HTERT RPE-1 (cell line): ENCODE data around the gene COL13A1.

ENCODE experiments used
- in situ Hi-C: fragments of 300-500 bp; cut with MboI; formaldehyde crosslinking; loops from 4 replicates; pipeline ENCODE4 v1.14.3; 2020; ENCODE audit warnings: low sequenced_read_pairs

The COL13A1 gene

DNA sequence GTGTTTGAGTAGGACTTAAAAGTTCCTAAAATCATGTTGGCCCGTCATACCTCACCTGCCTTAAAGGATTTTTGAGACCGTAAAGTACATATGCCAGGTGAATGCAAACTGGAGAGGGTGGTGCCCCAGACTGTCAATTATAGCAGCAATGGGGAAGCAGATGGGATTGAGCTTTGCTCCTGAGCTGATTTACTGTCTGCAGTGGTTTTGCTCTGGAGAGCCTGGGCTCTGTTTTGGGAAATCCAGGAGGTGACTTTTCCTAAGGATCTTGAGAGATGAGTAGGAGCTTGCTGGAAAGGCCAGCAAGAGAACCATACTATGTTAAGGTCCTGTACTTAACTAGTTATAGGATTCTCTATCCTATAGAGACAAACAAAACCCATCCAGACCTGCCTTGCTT, 43.0 kb downstream of the COL13A1 start:
- in situ Hi-C loops: no loop called here

DNA sequence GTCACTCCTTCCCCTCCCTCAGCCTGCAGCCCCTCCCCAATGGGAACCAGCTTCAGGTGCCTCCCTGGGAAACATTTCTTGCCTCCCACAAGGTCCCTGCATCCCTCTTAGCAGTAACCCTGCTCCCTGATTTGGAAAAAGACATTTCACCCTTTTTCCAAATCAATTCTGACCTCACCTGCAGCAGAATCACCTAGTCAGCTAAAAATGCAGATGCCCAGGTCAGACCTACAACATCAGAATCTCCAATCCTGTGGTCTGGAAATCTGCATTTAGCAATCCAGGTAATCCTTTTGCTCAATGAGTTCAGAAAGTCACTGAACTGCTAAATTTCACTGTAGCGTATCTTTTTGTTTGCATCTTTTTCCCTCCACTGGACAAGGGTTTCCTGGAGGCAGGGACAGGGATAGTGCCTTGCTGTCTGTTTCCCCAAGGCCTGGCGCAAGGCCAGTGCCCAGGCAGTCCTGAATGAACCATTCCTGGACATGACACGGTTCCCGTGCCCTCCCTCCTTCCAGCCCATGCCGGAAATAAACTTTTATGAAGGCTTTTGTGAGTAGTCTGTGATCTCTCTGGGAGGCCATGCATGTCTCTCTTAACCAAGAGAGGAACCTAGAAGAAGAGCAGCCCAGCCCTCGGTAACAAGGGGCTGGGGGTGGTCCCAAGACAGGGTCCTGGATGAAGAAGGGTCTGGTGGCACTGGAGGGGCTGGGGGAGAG, 44.0 kb downstream of the COL13A1 start:
- in situ Hi-C loops: no loop called here

DNA sequence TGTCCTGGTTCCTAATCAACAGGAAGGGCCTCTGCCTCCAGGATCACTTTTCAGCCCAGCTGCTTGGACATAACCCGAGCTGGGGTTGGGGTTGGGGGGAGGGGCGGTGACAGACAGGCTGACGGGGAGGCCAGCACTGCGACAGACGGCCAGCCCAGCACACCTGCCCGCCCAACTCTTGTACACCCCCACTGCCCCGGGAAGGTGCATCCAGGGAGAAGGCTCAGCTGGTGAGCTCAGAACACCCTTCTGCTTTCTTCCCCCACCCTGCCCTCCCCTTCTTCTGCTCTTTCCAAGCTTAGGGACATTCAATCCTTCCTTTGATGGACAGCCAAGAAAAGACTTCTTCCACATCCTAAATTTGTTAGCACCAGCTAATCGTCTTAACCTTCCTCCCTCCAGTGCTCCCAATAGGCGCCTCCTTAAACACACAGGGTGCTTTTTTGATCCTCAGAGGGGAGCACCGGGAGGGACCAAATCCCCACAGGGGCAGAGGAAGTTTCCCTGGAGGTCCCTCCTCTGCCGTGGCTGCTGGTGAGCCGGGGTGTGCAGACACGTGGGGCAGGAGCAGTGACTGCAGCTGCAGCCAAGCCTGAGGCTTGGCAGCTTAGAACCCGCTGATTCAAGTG, 44.7 kb downstream of the COL13A1 start:
- in situ Hi-C loops: no loop called here

DNA sequence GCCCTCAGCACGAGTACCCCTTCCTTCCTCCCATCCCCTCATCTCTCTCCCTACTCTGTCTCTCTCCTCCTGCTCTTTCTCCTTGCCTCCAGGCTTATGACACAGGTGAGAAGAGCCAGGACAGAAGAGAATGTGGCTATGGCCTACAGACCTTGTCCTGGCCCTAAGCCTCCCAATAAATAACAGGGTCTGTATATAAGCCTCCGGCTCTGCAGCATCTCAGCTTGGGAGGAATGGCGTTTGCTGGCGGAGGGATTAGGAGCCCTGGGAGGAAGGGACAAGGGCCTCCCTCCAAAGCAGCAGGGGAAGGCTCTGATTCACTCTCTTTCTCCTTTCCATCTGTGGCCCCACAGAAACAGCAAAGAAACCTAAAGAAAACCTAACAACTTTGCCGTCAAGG, 45.8 kb downstream of the COL13A1 start:
- in situ Hi-C loops: no loop called here

DNA sequence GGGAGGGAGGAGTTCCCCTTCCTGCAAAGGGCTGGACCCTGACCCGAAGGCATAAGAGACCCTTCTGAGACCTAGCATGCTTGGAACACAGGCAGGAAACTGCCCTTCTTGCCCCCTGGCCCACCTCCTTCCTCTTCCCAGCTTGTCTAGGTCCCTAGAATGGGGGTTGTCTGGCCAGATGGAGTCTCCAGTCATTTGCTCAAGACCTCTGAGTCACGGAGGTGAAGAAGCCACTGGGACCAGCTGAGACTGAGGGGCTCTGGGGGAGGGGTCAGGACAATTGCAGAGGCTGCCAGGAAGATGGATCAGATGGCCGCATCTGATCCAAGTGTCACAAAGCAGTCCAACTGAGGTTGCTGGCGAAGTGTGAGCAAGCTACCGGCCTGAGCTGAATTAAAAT, 46.2 kb downstream of the COL13A1 start:
- in situ Hi-C loops: no loop called here

DNA sequence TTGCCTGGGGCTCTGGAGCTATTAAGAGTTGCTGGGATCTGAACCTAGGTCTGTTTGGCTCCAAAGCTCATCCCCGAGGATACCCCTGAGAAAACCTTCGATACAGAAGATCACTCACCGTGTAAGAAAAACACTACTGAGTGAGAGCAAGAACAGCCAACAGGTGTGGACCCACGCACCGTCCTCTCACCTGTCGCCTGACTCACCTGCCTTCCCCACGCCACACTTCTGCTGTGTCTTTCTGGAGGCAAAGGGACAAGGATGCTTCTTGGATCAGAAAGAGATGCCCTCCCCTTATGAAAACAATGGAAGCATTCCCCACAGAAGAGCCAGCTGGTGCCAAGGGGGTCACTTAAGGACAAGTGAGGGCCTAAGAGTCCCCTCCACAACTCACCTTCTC, 46.7 kb downstream of the COL13A1 start:
- in situ Hi-C loops: no loop called here

DNA sequence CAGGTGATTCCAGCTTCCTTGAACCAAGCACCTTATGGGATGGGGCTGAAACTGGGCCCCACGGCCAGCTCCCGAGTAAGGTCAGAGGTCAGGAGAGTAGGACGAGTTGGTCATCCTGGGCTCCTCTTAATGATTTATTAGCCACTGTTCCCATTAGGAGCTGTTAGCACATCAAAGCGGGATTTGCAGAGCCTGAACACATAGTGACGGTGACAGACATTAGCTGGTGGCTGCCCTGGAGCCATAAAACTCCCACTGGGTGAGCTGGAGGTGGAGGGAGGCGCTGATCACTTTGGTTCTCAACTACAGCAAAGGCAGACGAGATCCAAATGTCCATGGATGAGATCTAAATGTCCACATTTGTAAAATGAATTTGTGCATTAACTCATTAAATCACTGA, 48.1 kb downstream of the COL13A1 start:
- in situ Hi-C loops: no loop called here

DNA sequence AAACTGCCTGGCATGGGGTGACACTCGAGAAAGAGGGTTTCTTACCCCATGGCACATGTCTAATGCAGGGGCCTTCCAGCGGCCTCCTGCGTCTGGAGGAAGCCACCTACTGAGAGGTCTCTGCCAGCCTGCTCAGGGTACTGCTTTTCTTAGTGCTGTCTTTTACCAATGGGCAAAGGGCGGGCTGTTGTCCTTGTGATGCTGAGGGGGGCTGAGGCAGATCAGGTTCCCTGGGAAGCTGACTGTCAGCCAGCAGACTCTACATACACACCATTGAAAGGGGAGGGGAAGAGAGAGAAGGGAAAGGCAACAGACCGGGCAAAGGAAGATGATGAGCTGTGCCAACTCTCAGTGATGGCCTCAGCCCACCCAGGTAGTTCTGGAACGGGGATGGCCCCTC, 48.7 kb downstream of the COL13A1 start:
- in situ Hi-C loops: no loop called here

DNA sequence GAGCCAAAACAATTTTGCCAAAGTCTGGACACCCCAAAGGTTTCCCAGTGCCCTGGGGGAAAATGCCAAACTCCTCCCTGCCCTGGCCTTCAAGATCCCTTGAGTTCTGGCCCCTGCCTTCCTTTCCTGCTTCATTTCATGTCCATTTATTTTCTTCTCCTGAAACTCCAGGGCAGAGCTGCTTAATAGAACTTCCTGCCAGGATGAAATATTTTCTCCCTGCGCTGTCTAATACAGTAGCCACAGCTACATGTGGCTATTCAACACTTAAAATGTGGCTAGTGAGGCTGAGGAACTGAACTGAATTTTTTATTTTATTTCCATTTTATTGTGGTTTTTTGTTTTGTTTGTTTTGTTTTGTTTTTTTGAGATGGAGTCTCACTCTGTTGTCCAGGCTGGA, 49.6 kb downstream of the COL13A1 start:
- in situ Hi-C loops: no loop called here

DNA sequence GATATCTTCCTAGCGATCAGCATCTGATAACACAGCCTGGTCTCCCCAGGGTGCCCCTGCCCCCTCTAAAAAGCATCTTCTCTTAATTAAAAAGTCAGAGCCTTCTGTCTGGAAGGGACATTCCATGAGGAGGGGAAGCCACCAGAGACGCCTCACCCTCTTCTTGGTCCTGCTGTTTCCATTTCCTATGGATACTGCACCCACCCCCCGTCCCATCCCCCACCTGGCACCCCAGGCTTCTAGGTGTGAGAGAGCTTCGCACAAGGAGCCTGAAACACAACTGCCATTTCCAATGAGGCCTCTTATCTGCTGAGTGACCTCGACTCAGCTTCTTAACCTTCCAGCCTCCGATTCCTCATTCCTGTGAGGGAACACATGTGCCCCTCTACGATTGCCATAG, 51.4 kb downstream of the COL13A1 start:
- in situ Hi-C loops: no loop called here

DNA sequence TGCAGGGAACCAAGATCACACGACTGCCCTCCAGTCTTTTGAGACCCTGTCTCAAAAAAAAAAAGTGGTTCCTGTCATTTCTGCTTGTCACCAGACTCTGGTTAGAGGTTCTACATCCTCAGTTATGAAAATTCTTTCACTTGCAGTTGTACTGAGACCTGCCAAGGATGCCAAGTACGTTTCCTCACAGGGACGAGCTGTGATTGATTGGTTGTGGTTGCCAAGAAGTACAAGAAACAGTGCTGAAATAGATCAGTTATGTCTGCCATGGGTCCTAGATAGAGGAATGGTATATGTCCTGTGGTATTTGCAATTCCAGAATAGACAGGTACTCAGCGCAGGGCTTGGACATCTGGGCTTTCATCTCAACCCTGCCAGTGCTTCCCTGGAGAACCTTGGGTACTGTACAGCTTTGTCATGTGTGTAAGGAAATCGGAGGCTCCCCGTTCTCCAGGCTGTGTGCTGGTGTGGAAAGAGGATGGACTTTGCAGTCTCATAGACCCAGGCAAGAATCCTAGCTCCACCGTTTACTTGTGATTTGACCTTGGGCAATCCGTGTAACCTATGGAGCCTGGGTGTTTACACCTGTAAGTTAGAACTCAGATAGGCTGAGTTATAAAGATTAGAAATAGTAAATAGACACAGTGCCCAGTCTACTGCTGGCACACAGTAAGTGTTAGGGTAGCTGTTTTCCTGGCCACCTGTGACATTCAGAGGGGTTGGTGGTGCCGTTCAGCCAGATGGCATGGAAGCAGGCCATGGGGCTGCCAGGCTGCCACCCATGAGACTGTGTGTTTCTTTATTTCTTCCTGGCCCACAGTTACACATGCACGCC, 53.0 kb downstream of the COL13A1 start:
- in situ Hi-C loops: no loop called here

DNA sequence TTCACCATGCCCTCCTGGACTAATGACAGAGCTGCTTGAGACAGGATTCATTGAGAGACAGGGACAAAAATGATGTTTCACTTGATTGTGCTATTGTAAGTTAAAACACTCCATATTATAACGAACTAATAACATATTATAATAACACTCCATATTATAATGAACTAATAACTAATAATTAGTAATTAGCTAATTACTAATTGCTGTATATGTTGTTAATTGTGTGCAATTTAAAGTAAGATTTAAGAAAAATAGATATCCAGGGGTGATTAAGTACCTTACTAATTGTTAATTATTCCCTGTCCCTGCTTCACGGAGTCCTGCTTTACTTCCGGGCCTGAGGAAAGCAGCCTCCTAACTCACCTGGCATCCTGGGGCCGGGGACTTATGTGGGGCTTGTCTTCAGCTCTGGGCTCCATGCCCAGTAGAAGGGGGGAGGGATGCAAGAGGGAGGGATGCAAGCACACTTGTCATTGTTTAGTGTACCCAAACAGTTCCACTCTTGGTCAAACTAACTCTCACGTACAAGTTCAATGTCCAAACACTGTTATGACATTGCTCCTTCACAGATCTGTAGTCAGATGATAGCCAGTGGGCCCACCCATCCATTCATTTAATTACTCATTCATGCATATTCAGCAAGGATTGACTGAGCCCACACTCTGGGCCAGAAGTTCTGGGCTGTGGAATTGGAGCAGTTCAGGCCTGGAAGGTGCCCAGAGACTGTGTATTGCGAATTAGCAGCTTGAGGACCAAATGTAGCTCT, 53.8 kb downstream of the COL13A1 start:
- in situ Hi-C loops: no loop called here

DNA sequence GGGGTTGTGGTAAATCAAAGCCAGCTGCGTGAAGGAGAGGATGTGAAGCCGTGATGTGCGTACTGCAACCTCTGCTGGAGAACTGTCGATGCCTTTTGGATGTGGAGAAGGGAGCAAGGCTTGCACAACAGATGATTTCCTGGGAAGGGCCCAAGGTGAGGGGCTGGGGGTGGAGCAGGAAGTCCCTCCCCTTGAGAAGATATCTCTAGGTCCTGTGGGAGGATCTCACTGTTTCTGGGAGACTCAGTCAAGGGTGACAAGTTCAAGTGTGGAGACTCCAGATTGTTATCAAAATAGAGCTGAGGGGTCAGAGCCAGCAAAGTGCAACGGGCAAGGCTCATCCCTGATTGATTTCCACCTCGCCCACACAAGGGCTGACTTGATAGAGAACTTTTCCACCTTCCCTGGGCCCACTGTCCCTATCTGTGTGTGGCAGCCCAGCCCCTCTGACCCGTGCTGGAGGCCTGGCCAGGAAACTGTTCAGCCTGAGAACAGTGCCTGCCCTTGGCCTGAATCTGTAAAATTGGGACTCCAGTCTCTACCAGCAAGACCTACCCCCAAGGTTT, 55.0 kb downstream of the COL13A1 start:
- in situ Hi-C loops: no loop called here

DNA sequence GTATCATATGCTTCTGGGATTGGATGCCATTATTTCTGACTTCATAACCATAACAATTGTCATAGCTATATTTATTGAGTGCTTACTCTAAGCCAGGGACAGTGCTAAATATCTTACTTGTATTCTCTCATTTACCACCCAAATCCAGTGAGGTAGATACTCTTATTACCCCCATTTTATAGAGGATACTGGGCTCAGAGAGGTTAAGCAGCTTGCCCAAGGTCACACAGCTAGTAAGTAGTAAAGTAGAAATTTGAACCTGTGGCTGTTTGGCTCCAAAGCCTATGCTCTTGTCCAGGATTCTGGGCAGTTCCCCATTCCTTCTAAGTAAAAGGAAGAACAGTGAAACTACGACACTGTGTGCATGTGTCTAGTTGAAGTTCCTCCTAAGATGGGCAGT, 56.5 kb downstream of the COL13A1 start:
- in situ Hi-C loops: no loop called here

DNA sequence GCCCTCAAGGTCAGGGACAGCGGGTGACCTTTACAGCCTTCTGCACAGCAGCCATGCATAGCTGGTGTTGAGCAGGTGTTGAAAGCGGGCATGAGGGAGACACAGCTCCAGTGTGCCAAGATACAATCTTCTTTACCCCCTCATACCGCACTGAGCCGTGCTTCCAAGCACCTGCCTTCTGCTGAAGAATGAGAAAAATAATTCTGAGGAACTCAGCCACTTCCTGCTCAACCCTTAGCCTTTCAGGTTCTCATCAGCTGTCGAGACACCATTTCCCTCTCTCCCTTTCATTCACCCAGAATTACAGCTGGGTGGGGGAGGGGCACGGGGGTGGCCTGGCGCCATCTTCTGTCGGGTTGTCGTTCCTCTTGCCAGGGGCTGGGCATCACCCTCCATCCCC, 58.6 kb downstream of the COL13A1 start:
- in situ Hi-C loops: no loop called here

DNA sequence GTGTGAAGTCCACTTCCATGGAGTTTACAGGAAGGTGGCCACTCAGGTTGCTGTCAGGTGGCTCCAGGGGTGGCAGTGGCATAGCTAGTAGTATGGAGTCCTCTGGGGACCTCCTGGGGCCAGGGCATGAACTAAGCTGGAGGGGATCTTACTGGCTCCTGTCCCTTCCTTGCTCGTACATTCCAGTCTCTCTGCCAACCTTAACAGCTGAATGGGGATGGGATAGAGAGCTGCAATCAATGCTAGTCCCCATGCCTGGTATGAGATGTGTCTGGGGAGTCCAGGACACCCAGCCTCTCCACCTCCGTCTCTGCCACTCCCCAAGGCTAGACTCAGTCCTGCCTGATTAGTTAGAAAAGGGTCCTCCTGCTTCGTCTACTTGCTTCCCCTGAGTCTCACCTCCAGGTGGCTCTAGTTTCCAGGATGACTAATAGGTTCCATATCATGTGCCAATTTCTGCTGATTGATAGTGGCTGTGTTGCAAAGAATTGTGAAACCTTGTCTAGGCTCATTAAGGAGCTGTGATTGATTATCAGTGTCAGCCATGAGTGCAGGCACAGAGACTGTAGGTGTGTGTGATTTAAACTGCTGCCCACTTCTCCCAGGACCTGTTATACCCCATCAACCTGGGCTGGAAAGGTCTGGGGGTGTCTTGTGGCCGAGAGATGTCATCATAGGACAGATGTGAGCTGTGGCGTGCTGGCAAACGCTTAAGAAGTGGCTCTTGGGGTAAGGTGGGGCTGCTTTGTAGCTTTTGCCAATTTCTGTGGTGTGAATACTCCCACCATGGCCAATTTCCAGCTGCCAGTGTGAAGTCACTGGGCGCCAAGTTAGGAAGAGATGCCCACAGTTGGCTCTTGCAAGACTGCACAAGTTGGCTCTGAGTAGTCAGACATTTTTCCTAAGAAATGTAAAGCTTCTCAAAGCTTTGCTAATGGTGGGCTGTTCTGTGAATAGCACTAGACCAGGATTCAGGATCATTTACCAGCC, 59.8 kb downstream of the COL13A1 start:
- in situ Hi-C loops: no loop called here

DNA sequence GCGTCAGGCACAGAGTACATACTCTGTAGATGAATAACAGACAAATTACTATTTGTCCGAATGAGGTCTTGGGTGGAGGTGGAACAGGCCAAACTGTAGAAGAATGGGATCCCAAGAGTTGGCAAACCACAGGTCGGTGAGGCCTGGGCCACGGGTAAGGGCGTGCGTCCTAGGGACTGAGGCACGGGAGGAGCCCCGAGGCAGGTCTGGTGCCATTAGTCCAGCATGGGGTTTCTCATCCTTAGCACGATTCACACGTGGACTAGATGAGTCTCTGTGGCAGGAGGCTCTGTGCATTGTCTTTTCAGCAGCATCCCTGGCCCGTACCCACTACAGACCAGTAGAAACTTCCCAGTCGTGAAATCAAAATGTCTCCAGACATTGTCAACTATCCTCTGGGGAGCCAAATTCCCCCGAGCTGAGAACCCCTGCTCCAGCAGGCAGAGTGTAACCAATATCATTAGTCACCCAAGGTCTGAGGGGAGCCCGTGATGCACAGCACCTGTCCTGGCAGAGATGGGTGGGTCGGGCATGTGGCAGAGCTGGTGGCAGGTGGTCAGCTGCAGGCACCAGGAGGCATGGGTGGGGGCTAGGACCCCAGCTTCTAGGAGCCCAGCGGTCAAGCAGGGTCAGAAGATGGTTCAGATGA, 61.3 kb downstream of the COL13A1 start:
- in situ Hi-C loops: no loop called here

DNA sequence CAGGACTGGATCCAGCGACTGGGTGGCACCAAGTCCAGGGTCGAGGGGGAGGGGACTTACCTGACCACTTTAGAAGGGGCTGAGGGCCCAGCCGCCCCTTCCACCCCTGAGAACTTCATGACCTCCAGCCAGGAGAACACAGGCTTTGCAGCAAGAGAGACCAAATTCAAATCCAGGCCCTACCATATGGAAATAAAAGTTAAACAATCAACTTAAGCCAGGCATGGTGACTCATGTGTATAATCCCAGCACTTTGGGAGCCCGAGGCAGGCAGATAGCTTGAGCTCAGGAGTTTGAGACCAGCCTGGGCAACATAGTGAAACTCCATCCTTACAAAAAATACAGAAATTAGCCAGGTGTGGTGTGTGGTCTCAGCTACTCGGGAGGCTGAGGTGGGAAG, 61.9 kb downstream of the COL13A1 start:
- in situ Hi-C loops: no loop called here

DNA sequence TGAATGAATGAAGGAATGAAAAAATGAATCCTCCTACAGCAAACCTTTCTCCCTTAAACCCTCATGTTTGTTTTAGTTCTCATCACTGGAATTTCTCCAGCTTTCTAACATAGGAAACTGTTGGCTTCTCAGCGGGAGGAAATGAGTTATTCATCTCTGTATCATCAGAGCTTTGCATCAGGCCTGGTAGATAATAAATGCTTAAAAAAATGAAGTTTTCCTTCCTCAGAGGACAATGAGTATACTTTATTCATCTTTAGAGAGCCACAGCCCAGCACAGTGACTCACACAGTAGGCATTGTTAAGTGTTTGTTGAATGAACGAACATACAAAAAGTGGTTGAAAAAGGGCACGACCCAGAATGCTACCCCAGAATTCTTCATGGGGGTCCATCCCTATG, 62.6 kb downstream of the COL13A1 start:
- in situ Hi-C loops: no loop called here
